GM19438 (cell line): ENCODE data around the gene UBE2N.
"Not testable (repeated sequence)": the region's sequence is repeated elsewhere in the genome, so short reads cannot be mapped to it uniquely, and the experiment has no call there.

Experiments
- ATAC-seq: cut with Tn5 transposase; IDR thresholded peaks from one replicate; pipeline ENCODE4 v1.9.1; 2021; ENCODE audit warnings: low read depth; ENCODE audit not compliant: unreplicated experiment

Gene UBE2N

DNA sequence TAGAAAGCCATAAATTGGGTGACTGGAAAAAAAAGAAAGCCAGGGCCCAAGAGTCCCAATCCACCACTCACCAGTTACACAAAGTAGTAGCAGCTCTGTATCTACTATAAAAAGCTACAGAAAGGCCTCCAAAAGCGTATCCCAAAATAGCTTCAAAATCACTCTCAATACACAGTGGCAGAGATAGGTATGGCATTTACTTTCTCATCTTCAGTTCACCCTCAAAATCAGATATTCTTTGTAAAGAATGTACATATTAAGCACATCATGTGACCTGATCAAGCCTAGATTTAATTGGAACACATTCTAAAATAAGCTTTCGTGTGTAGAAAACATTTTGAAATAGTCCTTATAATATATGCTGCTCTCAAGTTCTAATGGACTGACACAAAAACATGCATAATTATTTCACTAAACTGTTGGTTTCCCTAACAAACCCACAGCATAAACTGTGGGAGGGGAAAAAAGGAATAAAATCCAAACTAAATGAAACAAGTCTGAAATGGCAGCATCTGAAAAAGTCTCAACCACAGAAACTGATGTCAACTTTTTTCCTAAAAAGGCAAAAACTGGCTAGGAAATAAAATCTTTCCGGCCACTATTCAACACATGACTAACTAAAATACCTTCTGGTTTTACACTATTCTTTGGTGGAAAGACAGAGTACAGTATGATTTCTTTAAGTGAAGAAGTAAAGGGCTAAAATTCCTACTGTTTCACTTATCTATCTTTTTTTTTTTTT lies 25.9 kb downstream of the UBE2N start:
- ATAC-seq: no peak

GRCh38 chr12:93413064-93413463 lies 28.7 kb downstream of the UBE2N start:
- ATAC-seq: no peak

- not testable (repeated sequence) for ATAC-seq
These were observed 29.4 kb downstream of the UBE2N start for GRCh38 chr12:93412396-93412795.

DNA sequence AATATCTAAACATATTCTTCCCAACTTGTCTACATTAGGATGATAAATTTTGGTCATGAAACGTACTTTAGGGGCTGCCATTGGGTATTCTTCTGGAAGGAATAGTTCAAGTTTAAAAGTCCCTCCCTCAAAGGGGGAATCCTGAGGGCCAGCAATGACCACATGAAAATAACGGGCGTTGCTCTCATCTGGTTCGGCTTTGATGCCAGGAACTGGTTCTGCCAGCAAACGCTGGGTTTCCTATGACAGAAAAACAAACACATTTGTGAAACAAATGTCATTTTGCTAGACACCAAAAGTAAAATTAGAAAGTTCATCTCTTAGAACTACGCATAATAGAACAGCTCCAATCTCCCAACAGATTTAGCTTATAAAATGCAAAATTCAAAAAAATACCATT lies 30.7 kb downstream of the UBE2N start:
- ATAC-seq: not testable (repeated sequence)

DNA sequence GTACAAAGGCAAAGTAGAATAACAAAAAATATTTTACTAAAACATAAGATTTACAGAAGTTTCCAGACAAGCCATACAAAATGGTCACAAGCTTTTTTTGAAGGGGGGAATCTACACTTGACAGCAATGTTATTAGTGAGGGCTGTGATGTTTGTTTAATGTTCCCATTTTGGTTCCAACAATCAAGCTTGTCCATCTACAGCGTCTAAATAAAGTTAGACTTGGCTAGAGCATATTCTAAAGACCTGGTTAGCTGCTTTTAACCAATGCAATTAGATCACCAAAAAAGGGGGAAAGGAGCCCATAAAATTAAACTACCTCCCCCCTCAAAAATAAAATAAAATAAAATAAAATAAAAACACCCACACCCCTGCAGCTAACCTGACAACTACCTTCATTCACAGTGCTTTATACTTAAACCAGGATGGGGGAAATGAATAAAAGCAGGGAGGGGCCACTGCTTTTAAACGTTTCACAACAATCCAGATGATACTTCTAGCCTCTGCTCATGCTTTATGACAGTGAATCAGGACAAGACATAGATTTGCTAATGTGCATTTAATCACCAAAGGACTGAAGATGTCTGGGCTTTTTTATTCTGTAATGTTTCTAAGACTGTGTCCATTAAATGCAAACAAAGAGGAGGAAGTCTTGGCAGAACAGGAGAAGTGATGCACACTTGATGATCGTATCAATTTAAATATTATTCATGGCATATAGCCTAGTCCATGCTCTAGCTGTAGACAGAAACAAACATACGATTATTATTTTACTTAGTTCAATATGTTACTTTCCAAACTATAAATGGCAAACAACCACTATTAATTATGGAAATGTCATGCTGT lies 32.2 kb downstream of the UBE2N start:
- ATAC-seq: not testable (repeated sequence)

DNA sequence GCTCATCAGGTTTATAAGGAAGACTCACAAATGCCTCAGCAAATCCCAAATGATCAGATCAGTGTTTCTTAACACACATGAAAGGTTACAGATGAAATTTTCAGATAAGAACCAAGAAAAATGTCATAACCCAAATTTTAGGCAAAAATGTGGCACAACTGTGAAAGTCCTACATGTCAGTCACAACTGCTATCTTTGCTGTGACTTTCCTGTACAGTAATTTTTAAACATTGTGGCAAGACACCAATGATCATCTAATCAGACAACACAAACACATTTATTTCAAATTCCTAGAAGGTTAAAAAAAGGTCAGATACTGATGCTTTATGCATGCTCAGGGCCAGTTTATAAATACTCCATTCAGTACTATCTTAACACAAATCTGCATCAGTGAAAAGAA lies 32.9 kb downstream of the UBE2N start:
- no peak for ATAC-seq

DNA sequence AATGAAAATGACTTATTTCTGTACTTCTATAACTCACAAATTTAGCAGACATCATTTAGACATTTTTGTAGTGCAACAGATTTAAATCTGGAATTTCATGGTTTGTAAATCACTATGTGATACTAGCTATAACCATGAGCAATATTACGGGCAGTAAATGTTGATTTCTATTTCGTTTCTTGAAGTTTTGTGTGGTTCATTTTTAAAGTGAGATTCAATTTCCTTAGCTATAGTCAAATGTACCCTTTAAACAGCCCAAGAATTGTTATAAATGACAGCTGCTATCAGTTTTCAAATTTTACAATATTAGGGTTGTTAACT lies 33.8 kb downstream of the UBE2N start:
- ATAC-seq: no peak

DNA sequence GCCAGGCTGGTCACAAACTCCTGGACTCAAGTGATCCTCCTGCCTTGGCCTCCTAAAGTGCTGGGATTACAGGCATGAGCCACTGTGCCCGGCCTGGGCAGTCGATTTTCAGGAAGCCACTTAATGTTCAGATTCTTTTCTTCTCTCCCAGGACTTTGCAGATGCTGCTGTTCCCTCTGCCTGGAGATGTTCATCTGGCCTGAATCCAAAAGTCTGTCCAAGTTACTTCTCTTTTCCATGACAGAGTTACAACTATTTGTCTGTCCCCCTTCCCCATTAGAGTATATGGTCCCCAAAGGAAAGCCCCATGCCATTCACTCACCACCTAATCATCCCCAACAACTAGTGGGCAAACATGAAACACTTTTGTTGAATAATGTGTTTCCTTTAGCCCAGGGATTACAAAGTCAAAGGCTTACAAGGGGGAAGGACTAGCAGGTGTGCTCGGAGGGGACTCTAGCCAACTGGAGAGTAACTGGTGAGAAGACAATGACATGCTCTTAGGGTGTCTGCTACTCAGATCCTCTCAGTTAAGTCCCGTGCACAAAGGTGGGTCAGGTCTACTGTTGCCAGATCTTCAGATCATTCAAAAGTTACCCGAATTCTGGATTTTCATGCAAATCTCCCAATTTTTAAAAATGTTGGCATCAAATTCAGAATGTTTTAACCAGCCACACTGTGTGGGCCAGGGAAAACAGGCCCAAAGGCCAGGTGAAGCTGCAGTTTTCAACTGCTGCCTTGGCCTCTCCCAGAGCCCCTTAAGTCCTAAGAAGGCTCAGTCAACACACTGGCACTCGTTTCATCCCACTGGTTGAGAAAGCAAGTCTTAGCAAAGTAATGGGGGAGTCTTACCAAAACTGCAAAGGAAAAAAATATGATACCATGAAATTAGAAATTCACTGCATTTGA lies 34.4 kb downstream of the UBE2N start:
- ATAC-seq: no peak

DNA sequence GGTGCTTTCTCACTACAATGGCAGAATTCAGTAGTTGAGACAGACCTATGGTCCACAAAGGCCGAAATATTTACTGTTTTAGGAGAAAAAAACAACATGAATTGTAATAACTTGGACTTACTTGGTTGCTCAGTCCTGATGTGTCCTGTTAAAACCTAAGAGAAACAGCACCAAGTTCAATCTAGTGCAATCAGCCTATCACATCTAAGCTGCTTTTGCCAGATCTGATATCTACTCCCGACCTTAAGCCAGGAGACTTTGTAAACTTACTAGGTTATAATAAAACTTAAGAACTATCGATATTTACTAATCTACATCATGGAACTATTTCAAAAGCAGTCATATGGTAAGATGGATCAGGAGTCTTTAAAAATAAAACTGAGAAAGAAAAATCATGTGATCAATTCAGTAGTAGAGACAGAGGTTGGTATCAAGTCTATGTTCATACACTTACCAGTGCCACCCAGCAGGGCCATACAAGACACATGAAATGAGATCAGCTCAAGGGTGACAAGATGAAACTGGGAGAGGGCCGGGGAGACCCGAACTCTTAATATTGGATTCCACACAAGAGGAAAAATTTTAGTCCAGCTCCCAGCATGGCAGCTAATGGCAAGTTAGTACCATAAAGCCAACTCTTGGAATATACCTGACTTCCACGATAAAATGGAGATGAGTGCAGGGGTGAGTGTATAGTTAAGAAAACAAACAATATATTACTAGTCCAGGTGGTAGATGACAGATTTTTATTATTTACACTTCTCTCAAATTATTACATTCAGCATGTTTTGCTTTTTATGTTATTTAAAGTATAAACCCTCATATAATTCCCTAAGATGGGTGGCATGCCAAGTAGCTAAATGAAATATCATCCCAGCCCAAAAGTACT lies 36.5 kb downstream of the UBE2N start:
- ATAC-seq: no peak

DNA sequence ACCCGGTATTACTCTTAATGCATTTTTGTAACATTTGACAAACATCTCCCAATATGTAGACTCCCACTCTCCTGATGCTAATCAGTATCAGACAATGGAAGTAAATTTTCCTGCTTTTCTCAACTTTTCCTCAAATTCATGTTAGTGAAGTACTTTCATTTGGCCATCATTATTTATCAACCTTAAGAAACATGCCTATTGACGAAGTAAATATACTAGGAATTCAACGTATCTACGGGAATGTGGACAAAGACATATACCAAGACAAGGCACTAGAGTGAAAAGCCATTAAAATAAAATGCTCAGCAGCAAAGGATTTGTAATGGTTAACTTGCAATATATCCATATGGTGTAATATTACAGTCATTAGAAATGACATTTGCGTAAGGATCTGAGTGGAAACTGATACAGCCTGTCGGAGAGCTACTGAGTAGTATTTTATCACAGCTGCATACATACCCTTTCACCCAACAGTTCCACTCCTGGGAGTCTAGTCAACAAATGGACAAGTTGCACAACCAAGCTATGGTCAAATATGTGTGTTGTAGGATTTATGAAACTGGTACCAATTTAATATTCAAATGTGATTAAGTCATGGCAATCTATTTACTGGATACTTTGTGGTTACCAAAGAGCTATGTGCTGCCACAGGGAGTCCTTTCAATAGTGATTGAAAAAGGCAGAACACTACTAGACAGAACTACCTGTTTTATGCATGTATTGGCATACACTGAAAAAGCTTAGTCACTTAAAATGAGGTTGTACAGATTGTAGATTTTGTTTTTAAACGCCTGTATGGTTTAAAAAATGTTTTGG lies 37.6 kb downstream of the UBE2N start:
- no peak for ATAC-seq

GRCh38 chr12:93402333-93403311 lies 39.1 kb downstream of the UBE2N start:
- no peak for ATAC-seq

DNA sequence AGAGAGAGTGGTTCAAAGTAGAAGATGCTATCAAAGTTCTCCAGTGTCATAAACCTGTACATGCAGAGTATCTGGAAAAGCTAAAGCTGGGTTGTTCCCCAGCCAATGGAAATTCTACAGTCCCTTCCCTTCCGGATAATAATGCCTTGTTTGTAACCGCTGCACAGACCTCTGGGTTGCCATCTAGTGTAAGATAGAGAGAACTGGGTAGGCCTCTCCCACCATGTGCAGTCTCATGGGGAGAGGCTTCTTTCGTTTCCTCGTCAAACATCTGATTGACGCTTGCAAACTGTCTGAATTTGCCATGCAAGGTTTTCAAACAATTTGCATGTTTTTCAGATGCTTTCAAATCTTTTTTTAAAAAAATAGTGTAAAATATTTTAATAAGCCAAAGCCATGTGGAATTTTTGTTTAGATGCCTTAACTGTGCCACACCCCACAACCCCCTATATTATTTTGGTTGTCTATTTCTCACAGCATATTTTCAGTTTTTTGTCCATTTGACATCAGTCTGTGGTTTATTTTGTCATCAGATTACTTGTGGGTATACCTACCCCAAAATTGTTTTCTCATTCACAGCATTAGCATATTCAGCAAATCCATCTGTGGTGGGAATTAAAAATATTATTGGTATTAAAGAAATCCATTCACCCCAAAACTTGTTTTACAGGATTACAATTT lies 42.4 kb downstream of the UBE2N start:
- ATAC-seq: peak; percentile 62

GRCh38 chr12:93397412-93397811 lies 44.3 kb downstream of the UBE2N start:
- ATAC-seq: no peak

- no peak for ATAC-seq
These were observed 48.3 kb downstream of the UBE2N start for GRCh38 chr12:93393425-93393824.

DNA sequence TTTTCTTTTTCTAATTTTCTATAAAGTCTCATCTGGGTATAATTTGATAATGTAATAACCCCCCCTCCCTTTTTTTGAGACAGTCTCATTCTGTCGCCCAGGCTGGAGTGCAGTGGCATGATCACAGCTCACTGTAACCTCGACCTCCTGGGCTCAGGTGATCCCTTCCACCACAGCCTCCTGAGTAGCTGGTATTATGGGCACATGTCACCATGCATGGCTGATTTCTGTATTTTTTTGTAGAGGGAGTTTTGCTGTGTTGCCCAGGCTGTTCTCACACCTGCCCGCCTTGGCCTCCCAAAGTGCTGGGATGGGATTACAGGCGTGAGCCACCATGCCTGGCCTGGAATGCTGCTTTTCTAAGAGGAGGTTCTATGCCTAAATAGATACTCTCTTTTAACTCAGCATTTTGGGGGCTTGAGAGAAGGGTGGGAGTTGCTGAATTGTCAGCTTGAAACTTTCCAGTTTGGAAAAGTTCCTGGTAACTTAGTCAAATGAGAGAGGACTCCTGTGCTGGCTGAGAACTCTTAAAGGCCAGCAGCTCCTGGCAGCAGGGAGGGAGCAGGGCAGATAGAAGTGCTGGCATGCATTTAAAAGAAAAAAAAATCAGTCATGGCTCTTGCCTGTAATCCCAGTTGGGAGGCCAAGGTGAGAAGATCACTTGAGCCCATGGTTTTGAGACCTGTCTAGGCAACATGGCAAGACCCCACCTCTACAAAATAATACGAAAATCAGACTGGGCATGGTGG lies 51.0 kb downstream of the UBE2N start:
- ATAC-seq: no peak

- no peak for ATAC-seq
These were observed 51.7 kb downstream of the UBE2N start for GRCh38 chr12:93390031-93390430.

GRCh38 chr12:93387780-93388179 lies 54.0 kb downstream of the UBE2N start:
- no peak for ATAC-seq
